ENCODE data around the gene MUC4.

Gene MUC4

DNA sequence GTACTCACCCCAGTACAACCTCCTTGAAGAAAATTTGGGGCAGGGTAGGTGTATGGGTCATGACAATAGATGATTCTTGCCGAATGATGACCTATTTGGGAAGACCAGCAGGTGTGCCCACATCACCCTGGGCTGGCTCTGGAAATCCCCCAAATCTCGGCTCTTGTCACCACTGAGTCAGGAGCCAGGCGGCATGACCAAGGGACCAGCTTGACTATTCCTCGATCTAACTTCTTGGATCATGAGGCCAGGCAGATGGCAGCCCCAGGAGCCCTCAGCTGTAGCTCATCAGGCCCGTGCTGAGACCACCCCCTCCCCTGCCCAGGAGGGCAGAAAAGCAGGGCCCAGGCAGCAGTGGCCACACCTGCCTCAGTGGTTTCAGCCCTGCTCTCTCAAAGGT lies 9.2 kb upstream of the MUC4 start:
- TF ChIP-seq CTCF (IDR thresholded peaks at IDR 0.05; ENCODE audit: low read depth, low read length, poor library complexity, severe bottlenecking) (no peak), EZH2phosphoT487 (IDR thresholded peaks at IDR 0.05; ENCODE audit: borderline replicate concordance, low read length) (no peak)
- H3K4me2 ChIP-seq (ENCODE audit: low read length) = no peak overlapping the region
- no peak overlapping the region for H3K27ac ChIP-seq (ENCODE audit: low read depth, low read length)
- no peaks in the 10 kb centered on the region for H3K4me1 ChIP-seq (ENCODE audit: control insufficient read depth, low read length)
- no peaks in the 10 kb centered on the region for H3K9me2 ChIP-seq (replicated peaks; ENCODE audit: control insufficient read depth, low read length)
- H3K36me3 ChIP-seq (ENCODE audit: control insufficient read depth, low read length) = no peaks in the 10 kb centered on the region
- no peaks in the 10 kb centered on the region for H3K9me3 ChIP-seq (ENCODE audit: control insufficient read depth, insufficient read depth, low read length)
- no peaks in the 10 kb centered on the region for H3F3A ChIP-seq (ENCODE audit: control insufficient read depth, insufficient read depth)
- no peaks in the 10 kb centered on the region for H3K27me3 ChIP-seq (ENCODE audit: control insufficient read depth, low read length)
- H3K79me2 ChIP-seq (ENCODE audit: control insufficient read depth, low read length) = no peaks in the 10 kb centered on the region
- H3K4me3 ChIP-seq (ENCODE audit: low read length) = no peak overlapping the region
- no peaks in the 10 kb centered on the region for H4K20me1 ChIP-seq (ENCODE audit: control insufficient read depth, insufficient read depth, low read depth, low read length)

GRCh38 chr3:195820186-195820585 lies 8.5 kb upstream of the MUC4 start:
- no peaks in the 10 kb centered on the region for H3K36me3 ChIP-seq (ENCODE audit: control insufficient read depth, low read length)
- H3K9me3 ChIP-seq (ENCODE audit: control insufficient read depth, insufficient read depth, low read length) = no peaks in the 10 kb centered on the region
- no peaks in the 10 kb centered on the region for H3K4me1 ChIP-seq (ENCODE audit: control insufficient read depth, low read length)
- no peaks in the 10 kb centered on the region for H3K9me2 ChIP-seq (replicated peaks; ENCODE audit: control insufficient read depth, low read length)
- no peaks in the 10 kb centered on the region for H3F3A ChIP-seq (ENCODE audit: control insufficient read depth, insufficient read depth)
- H4K20me1 ChIP-seq (ENCODE audit: control insufficient read depth, insufficient read depth, low read depth, low read length) = no peaks in the 10 kb centered on the region
- no peak overlapping the region for H3K27ac ChIP-seq (ENCODE audit: low read depth, low read length)
- no peaks in the 10 kb centered on the region for H3K79me2 ChIP-seq (ENCODE audit: control insufficient read depth, low read length)
- H3K4me2 ChIP-seq (ENCODE audit: low read length) = no peak overlapping the region
- no peak for TF ChIP-seq EZH2phosphoT487 (IDR thresholded peaks at IDR 0.05; ENCODE audit: borderline replicate concordance, low read length)
- no peak for TF ChIP-seq CTCF (IDR thresholded peaks at IDR 0.05; ENCODE audit: low read depth, low read length, poor library complexity, severe bottlenecking)
- no peaks in the 10 kb centered on the region for H3K27me3 ChIP-seq (ENCODE audit: control insufficient read depth, low read length)
- no peak overlapping the region for H3K4me3 ChIP-seq (ENCODE audit: low read length)

DNA sequence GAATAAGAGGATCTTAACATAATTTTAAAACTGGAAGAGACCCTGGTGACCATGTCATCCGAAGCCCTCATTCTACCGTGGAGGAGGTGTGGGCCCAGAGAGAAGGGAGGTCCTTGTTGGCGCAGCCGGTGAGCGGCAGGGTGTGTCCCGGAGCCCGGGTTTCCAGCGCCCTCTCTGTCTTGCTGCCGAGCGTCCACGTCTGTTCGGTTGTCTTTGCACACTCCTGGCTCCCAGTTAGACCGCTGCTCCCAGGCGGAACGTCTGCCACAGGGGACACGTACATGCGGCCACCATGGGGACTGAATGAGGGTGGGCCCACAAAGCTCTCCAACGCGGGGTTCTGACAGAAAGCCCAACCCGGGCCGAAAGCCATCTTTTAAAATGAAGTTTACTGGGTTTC lies 6.6 kb upstream of the MUC4 start:
- H3K79me2 ChIP-seq (ENCODE audit: control insufficient read depth, low read length) = no peaks in the 10 kb centered on the region
- no peak overlapping the region for H3K4me3 ChIP-seq (ENCODE audit: low read length)
- TF ChIP-seq CTCF (IDR thresholded peaks at IDR 0.05; ENCODE audit: low read depth, low read length, poor library complexity, severe bottlenecking) (no peak), EZH2phosphoT487 (IDR thresholded peaks at IDR 0.05; ENCODE audit: borderline replicate concordance, low read length) (no peak)
- no peak overlapping the region for H3K4me2 ChIP-seq (ENCODE audit: low read length)
- H3K27ac ChIP-seq (ENCODE audit: low read depth, low read length) = no peak overlapping the region
- no peaks in the 10 kb centered on the region for H4K20me1 ChIP-seq (ENCODE audit: control insufficient read depth, insufficient read depth, low read depth, low read length)
- H3K27me3 ChIP-seq (ENCODE audit: control insufficient read depth, low read length) = no peaks in the 10 kb centered on the region
- no peaks in the 10 kb centered on the region for H3K4me1 ChIP-seq (ENCODE audit: control insufficient read depth, low read length)
- no peaks in the 10 kb centered on the region for H3K9me3 ChIP-seq (ENCODE audit: control insufficient read depth, insufficient read depth, low read length)
- H3F3A ChIP-seq (ENCODE audit: control insufficient read depth, insufficient read depth) = no peaks in the 10 kb centered on the region
- no peaks in the 10 kb centered on the region for H3K36me3 ChIP-seq (ENCODE audit: control insufficient read depth, low read length)
- H3K9me2 ChIP-seq (replicated peaks; ENCODE audit: control insufficient read depth, low read length) = no peaks in the 10 kb centered on the region
